GM23248 (cell line): ENCODE results near the gene BOLL. TPM values are rescaled to one million over a fixed set of nuclear protein-coding genes. Genes with fewer than 3 reads are reported as not detected.
"Not testable (repeated sequence)": the region's sequence is repeated elsewhere in the genome, so short reads cannot be mapped to it uniquely, and the experiment has no call there.

Experiments
- DNase-seq: peaks from one replicate; pipeline ENCODE4 v3.0.0-alpha.2; 2015
- H2AFZ ChIP-seq: fragments of 200-600 bp; sonication (generic); 2 replicates; pipeline ENCODE4 v1.6.1; 2016; ENCODE audit warnings: antibody characterized with exemption
- H3F3A ChIP-seq: fragments of 200-600 bp; sonication (generic); 2 replicates; pipeline ENCODE4 v1.6.1; 2016; ENCODE audit warnings: mild to moderate bottlenecking, antibody characterized with exemption, mixed run types; ENCODE audit not compliant: insufficient read depth
- H3K27ac ChIP-seq: fragments of 200-600 bp; sonication (generic); 2 replicates; pipeline ENCODE4 v1.5.1; 2016; ENCODE audit warnings: mild to moderate bottlenecking
- H3K27me3 ChIP-seq: fragments of 200-600 bp; sonication (generic); replicated peaks from 2 replicates; pipeline ENCODE4 v1.6.1; 2016; ENCODE audit warnings: mild to moderate bottlenecking; ENCODE audit not compliant: insufficient read depth
- H3K36me3 ChIP-seq: fragments of 200-600 bp; sonication (generic); 2 replicates; pipeline ENCODE4 v1.6.1; 2016; ENCODE audit warnings: low read depth, mild to moderate bottlenecking
- H3K4me1 ChIP-seq: fragments of 200-600 bp; sonication (generic); 2 replicates; pipeline ENCODE4 v1.6.1; 2016; ENCODE audit warnings: mild to moderate bottlenecking; ENCODE audit not compliant: insufficient read depth
- H3K4me2 ChIP-seq: fragments of 200-600 bp; sonication (generic); one replicate; pipeline ENCODE4 v1.6.1; 2016; ENCODE audit warnings: mild to moderate bottlenecking; ENCODE audit not compliant: unreplicated experiment
- H3K4me3 ChIP-seq: fragments of 200-600 bp; sonication (generic); 2 replicates; pipeline ENCODE4 v1.5.1; 2016; ENCODE audit warnings: mild to moderate bottlenecking
- H3K79me2 ChIP-seq: fragments of 200-600 bp; sonication (generic); 2 replicates; pipeline ENCODE4 v1.6.1; 2016; ENCODE audit warnings: mild to moderate bottlenecking; ENCODE audit not compliant: insufficient read depth
- H3K9ac ChIP-seq: fragments of 200-600 bp; sonication (generic); 2 replicates; pipeline ENCODE4 v1.6.1; 2016; ENCODE audit warnings: mild to moderate bottlenecking
- H3K9me2 ChIP-seq: fragments of 200-600 bp; sonication (generic); 2 replicates; pipeline ENCODE4 v1.6.1; 2016; ENCODE audit warnings: mixed run types, mild to moderate bottlenecking, moderate library complexity; ENCODE audit not compliant: insufficient read depth
- H3K9me3 ChIP-seq: fragments of 200-600 bp; sonication (generic); one replicate; pipeline ENCODE4 v1.6.1; 2017; ENCODE audit warnings: low read depth
- H4K20me1 ChIP-seq: fragments of 200-600 bp; sonication (generic); 2 replicates; pipeline ENCODE4 v1.6.0; 2016; ENCODE audit not compliant: insufficient read depth
- EZH2 ChIP-seq: fragments of 200-600 bp; sonication (generic); IDR thresholded peaks from 2 replicates; pipeline ENCODE4 v1.6.1; 2018; ENCODE audit warnings: antibody characterized with exemption, mild to moderate bottlenecking; ENCODE audit not compliant: insufficient read depth, poor library complexity, severe bottlenecking
- EZH2phosphoT487 ChIP-seq: fragments of 200-600 bp; sonication (generic); IDR thresholded peaks from 2 replicates; pipeline ENCODE4 v1.6.1; 2018; ENCODE audit warnings: antibody characterized with exemption, moderate library complexity, mild to moderate bottlenecking, low read depth; ENCODE audit not compliant: insufficient read depth
- WGBS, 2 experiments: methylation state at CpG; one replicate each; pipeline ENCODE4 v1.1.6; 2015 to 2017; ENCODE audit warnings: low lambda C conversion rate in 2 of 2, low coverage in 1 of 2; ENCODE audit errors: missing lambda C conversion rate in 2 of 2; 5-methylcytosine and 5-hydroxymethylcytosine counted together
- in situ Hi-C: fragments of 300-500 bp; cut with MboI; formaldehyde crosslinking; loops from 2 replicates; pipeline ENCODE4 v1.15.0; 2020
- polyA plus RNA-seq: library from polyadenylated mRNA; unstranded; fragments of >200 nt; fragmentation: Nextera tagmentation; extraction: Ambion mirVana; gene quantifications from 2 replicates; pipeline ENCODE4 v1.2.1, GENCODE V29; 2016
- total RNA-seq: library from RNA; depleted of rRNA; stranded (reverse); fragments of >200 nt; shearing (Covaris generic); gene quantifications from 2 replicates; pipeline ENCODE4 v1.2.3, GENCODE V29; 2014; rRNA removed

Gene BOLL
- total and polyA plus RNA-seq, 2 experiments from 2014 or later, result not detected

DNA sequence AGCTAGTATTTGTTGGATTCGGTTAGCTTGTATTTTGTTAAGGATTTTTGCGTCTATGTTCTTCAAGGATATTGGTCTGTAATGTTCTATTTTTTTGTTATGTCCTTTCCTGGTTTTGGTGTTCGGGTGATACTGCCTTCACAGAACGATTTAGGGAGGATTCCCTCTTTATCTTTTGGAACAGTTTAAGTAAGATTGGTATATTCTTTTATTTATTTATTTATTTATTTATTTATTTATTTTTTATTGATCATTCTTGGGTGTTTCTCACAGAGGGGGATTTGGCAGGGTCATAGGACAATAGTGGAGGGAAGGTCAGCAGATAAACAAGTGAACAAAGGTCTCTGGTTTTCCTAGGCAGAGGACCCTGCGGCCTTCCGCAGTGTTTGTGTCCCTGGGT is 89.9 kb downstream of the BOLL start:
- H3K27me3 ChIP-seq, H4K20me1 ChIP-seq, H2AFZ ChIP-seq, H3K4me3 ChIP-seq, DNase-seq, H3K9me2 ChIP-seq, H3K4me2 ChIP-seq, H3K27ac ChIP-seq, in situ Hi-C loops, H3K4me1 ChIP-seq, H3F3A ChIP-seq, H3K9ac ChIP-seq, H3K79me2 ChIP-seq, H3K9me3 ChIP-seq, H3K36me3 ChIP-seq: not testable (repeated sequence)
- 88 to 89% methylated on average over 4 of the region's 6 CpGs for WGBS, 2 experiments

DNA sequence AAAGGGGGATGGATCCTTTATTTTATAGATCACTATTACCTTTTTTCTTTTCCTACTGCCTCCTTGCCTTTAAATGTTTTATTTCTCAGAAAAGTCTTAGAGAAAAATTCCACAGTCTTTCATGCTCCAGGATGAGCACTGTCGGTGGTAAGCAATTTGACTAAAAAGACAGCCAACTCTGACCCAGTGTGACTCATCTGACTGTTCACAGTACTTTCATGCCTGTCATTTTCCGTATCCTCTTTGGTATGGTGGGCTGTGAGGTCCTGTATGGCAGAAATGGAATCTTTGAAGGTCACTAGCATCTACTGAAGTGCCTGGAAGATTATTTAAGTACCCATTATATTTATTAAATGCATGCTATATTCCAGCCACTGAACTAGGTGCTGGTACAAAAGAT is 107.6 kb downstream of the BOLL start:
- no peak overlapping the region for H3K27ac ChIP-seq
- H3K9me2 ChIP-seq, result no peaks in the 10 kb centered on the region
- no peaks in the 10 kb centered on the region for H3K27me3 ChIP-seq
- H2AFZ ChIP-seq, result peak overlapping the region; percentile 9
- 7 to 8% methylated on average over 2 of the region's 2 CpGs for WGBS, 2 experiments
- no peaks in the 10 kb centered on the region for H3K79me2 ChIP-seq
- H3K4me1 ChIP-seq, result peaks cover 30% of the 10 kb centered on the region
- peaks cover 4% of the 10 kb centered on the region for H3F3A ChIP-seq
- H3K4me2 ChIP-seq, result peak overlapping the region; percentile 12
- peak; percentile 78 for DNase-seq
- no peaks in the 10 kb centered on the region for H4K20me1 ChIP-seq
- TF ChIP-seq EZH2phosphoT487 (no peak), EZH2 (no peak)
- no peaks in the 10 kb centered on the region for H3K9me3 ChIP-seq
- no peak overlapping the region for H3K4me3 ChIP-seq
- no peaks in the 10 kb centered on the region for H3K36me3 ChIP-seq
- H3K9ac ChIP-seq, result no peak overlapping the region
- in situ Hi-C loops, result no loop called here

DNA sequence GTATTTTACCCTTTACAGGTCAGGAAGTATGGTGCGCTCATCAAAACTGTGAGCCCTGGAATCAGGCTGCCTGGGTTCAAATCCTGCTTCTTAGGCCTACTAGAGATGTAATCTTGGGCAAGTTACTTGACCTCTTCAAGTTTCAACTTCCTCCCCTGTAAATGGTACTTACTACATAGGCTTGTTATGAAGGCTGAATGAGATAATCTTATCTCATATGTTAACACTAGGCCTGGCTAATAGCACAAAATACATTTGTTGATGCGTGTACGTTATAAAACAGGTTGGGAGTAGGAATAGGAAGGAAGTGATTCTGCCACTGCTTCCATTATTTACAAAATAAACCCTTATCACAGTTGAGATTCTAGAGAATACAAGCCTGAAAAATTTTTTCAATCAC is 108.1 kb downstream of the BOLL start:
- TF ChIP-seq EZH2phosphoT487 (no peak), EZH2 (no peak)
- no peaks in the 10 kb centered on the region for H3K9me3 ChIP-seq
- no peak overlapping the region for H3K4me3 ChIP-seq
- 71 to 75% methylated on average over 3 of the region's 3 CpGs for WGBS, 2 experiments
- H3K4me1 ChIP-seq, result peaks cover 30% of the 10 kb centered on the region
- peak overlapping the region; percentile 12 for H3K4me2 ChIP-seq
- H3K79me2 ChIP-seq, result no peaks in the 10 kb centered on the region
- no peak overlapping the region for H3K27ac ChIP-seq
- H3K27me3 ChIP-seq, result no peaks in the 10 kb centered on the region
- H3K9me2 ChIP-seq, result no peaks in the 10 kb centered on the region
- H2AFZ ChIP-seq, result peak overlapping the region; percentile 9
- no peaks in the 10 kb centered on the region for H4K20me1 ChIP-seq
- DNase-seq, result no peak
- H3F3A ChIP-seq, result peaks cover 4% of the 10 kb centered on the region
- no peaks in the 10 kb centered on the region for H3K36me3 ChIP-seq
- in situ Hi-C loops, result no loop called here
- no peak overlapping the region for H3K9ac ChIP-seq

Other genes with a start within 250 kb of the BOLL start
- gene RFTN2, start 109.7 kb downstream of the BOLL start, total RNA-seq, result 1.6 and 2.1 TPM in 2 replicates
- 2.2 and 2.6 TPM in 2 replicates for gene RFTN2, start 109.7 kb downstream of the BOLL start, polyA plus RNA-seq
- gene MARS2, start 80.0 kb downstream of the BOLL start, total RNA-seq, result 4.0 and 5.8 TPM in 2 replicates
- gene MARS2, start 80.0 kb downstream of the BOLL start, polyA plus RNA-seq, result 3.0 and 3.3 TPM in 2 replicates
- gene PLCL1, start 19.3 kb upstream of the BOLL start, total RNA-seq, result 2.3 TPM in 2 replicates
- 0.44 and 0.80 TPM in 2 replicates for gene PLCL1, start 19.3 kb upstream of the BOLL start, polyA plus RNA-seq